Tibial nerve (tissue), 4 donors: Measurements from ENCODE around the gene YTHDF1. TPM values are rescaled to one million over a fixed set of nuclear protein-coding genes. Genes with fewer than 3 reads are reported as not detected.

Experiments
- DNase-seq, 2 donors: peaks; one replicate each; pipeline ENCODE4 v3.0.0-alpha.2; 2019; ENCODE audit warnings: low spot score in 2 of 2
- H3K27ac ChIP-seq, 4 donors: fragments of 200-600 bp; sonication (generic) in 3 of 4; one replicate each; pipeline ENCODE4 v1.5.1; 2017 to 2019; ENCODE audit warnings: mild to moderate bottlenecking in 1 of 4
- H3K27me3 ChIP-seq, 2 donors: fragments of 200-600 bp; sonication (generic) in 1 of 2; one replicate each; pipeline versions ENCODE4 v1.5.1 to v1.6.0; 2017 to 2019
- H3K36me3 ChIP-seq, 3 donors: fragments of 200-600 bp; sonication (generic); one replicate each; pipeline ENCODE4 v1.5.1; 2018 to 2019
- H3K4me1 ChIP-seq, 4 donors: fragments of 200-600 bp; sonication (generic) in 3 of 4; one replicate each; pipeline ENCODE4 v1.5.1; 2017 to 2019
- H3K4me3 ChIP-seq, 4 donors: fragments of 200-600 bp; sonication (generic) in 3 of 4; one replicate each; pipeline ENCODE4 v1.5.1; 2017 to 2019; ENCODE audit warnings: mild to moderate bottlenecking in 1 of 4, moderate library complexity in 1 of 4
- H3K9me3 ChIP-seq, 4 donors: fragments of 200-600 bp; sonication (generic) in 3 of 4; one replicate each; pipeline ENCODE4 v1.5.1; 2017 to 2019
- CTCF ChIP-seq, 5 experiments: fragments of 200-600 bp in 3 of 5; fragments of 450-650 bp in 2 of 5; sonication (generic) in 3 of 5; IDR thresholded peaks; one replicate each; pipeline ENCODE4 v1.5.1; 2016 to 2019; ENCODE audit warnings: antibody characterized with exemption in 5 of 5, mild to moderate bottlenecking in 3 of 5, moderate library complexity in 2 of 5
- EP300 ChIP-seq, 2 donors: sonication (generic); formaldehyde crosslinking; IDR thresholded peaks; one replicate each; pipeline ENCODE4 v1.6.1; 2017; ENCODE audit warnings: antibody characterized with exemption in 2 of 2, mild to moderate bottlenecking in 1 of 2
- POLR2A ChIP-seq, 2 donors: fragments of 450-650 bp; IDR thresholded peaks; one replicate each; pipeline ENCODE4 v1.6.1; 2017; ENCODE audit warnings: antibody characterized with exemption in 2 of 2, mild to moderate bottlenecking in 2 of 2, moderate library complexity in 2 of 2
- WGBS, 2 donors: methylation state at CpG; one replicate each; pipeline ENCODE4 v1.1.5; 2018; 5-methylcytosine and 5-hydroxymethylcytosine counted together
- total RNA-seq, 4 donors: library from RNA; depleted of rRNA; stranded (reverse); fragments of >200 nt; gene quantifications; one replicate each; pipeline ENCODE4 v1.1.0, GENCODE V29; 2016

YTHDF1 gene
- total RNA-seq, 4 donors from 2014 or later = 20.7 to 25.5 (median 23.3) TPM

GRCh38 chr20:63202021-63202420, 13.9 kb downstream of the YTHDF1 start:
- H3K4me1 ChIP-seq = peaks cover 0 to 32% (median 2%) of the 10 kb centered on the region in 4 donors
- H3K9me3 ChIP-seq = no peaks in the 10 kb centered on the region
- H3K27ac ChIP-seq = no peak overlapping the region
- no peaks in the 10 kb centered on the region for H3K27me3 ChIP-seq
- DNase-seq = no peak
- peaks cover 3 to 83% (median 26%) of the 10 kb centered on the region in 3 donors for H3K36me3 ChIP-seq
- WGBS, 2 donors = 90 to 92% methylated on average over 14 to 17 of the region's 17 CpGs
- TF ChIP-seq POLR2A (IDR thresholded peaks at IDR 0.05) (no peak), EP300 (IDR thresholded peaks at IDR 0.05) (no peak), CTCF (IDR thresholded peaks at IDR 0.05) (no peak)
- no peak overlapping the region for H3K4me3 ChIP-seq

DNA sequence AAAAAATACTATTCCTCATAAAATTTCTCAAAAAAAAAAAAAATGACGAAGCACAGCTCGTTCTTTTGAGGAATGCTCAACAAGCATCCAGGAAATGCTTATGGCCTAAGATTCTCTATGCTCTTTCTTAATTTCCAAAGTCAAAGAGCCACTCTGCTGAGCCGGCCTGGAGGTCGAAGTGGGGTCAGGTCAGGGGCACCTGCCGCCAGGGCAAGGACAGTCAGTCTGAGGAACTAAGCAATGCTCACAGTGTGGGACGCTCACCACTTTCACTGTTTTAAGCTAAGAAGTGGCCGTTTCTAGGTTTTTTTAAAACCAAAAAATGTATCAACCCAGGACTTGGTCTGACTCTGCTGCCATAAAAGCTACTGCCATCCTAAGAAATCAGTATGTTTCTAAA, 17.3 kb downstream of the YTHDF1 start:
- Histone ChIP-seq H3K27me3 (no peaks in the 10 kb centered on the region), H3K4me3 (no peak overlapping the region), H3K27ac (no peak overlapping the region), H3K36me3 (peaks cover 3 to 78% (median 27%) of the 10 kb centered on the region in 3 donors), H3K4me1 (peaks cover 0 to 31% (median 2%) of the 10 kb centered on the region in 4 donors), H3K9me3 (no peaks in the 10 kb centered on the region)
- TF ChIP-seq CTCF (IDR thresholded peaks at IDR 0.05) (no peak), EP300 (IDR thresholded peaks at IDR 0.05) (no peak), POLR2A (IDR thresholded peaks at IDR 0.05) (no peak)
- WGBS, 2 donors = 57 to 59% methylated on average over 7 of the region's 7 CpGs
- DNase-seq = no peak

- H3K4me1 ChIP-seq = peaks cover 0 to 31% (median 2%) of the 10 kb centered on the region in 4 donors
- 62 to 70% methylated on average over 9 of the region's 9 CpGs for WGBS, 2 donors
- TF ChIP-seq POLR2A (IDR thresholded peaks at IDR 0.05) (no peak), CTCF (IDR thresholded peaks at IDR 0.05) (no peak), EP300 (IDR thresholded peaks at IDR 0.05) (no peak)
- H3K36me3 ChIP-seq = peaks cover under 1 to 61% (median 11%) of the 10 kb centered on the region in 3 donors
- no peak overlapping the region for H3K27ac ChIP-seq
- no peaks in the 10 kb centered on the region for H3K9me3 ChIP-seq
- DNase-seq = no peak
- H3K4me3 ChIP-seq = no peak overlapping the region
- H3K27me3 ChIP-seq = no peaks in the 10 kb centered on the region
Measured at GRCh38 chr20:63196768-63197470, 19.0 kb downstream of the YTHDF1 start.

DNA sequence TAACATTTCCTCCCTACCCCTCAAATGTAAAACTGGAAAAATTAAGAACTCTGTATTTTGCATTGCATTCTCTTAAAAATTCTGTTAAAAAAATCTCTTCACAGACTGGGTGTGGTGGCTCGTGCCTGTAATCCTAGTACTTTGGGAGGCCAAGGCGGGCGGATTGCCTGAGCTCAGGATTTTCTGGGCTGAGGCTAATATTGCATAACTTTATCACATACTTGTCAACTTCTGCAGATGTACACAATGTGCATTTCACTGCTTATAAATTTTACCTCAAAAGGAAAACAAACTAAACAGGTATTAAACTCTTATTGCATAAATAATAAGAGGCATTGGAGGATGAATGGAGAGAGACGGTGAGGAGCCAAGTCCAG, 21.1 kb downstream of the YTHDF1 start:
- Histone ChIP-seq H3K27me3 (no peaks in the 10 kb centered on the region), H3K9me3 (no peaks in the 10 kb centered on the region), H3K4me1 (peaks cover 0 to 18% (median 2%) of the 10 kb centered on the region in 4 donors), H3K36me3 (peaks cover 0 to 40% (median 8%) of the 10 kb centered on the region in 3 donors), H3K4me3 (no peak overlapping the region), H3K27ac (no peak overlapping the region)
- WGBS, 2 donors = 94% methylated on average over 4 of the region's 4 CpGs
- no peak for TF ChIP-seq CTCF (IDR thresholded peaks at IDR 0.05)
- TF ChIP-seq EP300 (IDR thresholded peaks at IDR 0.05) = no peak
- TF ChIP-seq POLR2A (IDR thresholded peaks at IDR 0.05) = no peak
- DNase-seq = no peak

DNA sequence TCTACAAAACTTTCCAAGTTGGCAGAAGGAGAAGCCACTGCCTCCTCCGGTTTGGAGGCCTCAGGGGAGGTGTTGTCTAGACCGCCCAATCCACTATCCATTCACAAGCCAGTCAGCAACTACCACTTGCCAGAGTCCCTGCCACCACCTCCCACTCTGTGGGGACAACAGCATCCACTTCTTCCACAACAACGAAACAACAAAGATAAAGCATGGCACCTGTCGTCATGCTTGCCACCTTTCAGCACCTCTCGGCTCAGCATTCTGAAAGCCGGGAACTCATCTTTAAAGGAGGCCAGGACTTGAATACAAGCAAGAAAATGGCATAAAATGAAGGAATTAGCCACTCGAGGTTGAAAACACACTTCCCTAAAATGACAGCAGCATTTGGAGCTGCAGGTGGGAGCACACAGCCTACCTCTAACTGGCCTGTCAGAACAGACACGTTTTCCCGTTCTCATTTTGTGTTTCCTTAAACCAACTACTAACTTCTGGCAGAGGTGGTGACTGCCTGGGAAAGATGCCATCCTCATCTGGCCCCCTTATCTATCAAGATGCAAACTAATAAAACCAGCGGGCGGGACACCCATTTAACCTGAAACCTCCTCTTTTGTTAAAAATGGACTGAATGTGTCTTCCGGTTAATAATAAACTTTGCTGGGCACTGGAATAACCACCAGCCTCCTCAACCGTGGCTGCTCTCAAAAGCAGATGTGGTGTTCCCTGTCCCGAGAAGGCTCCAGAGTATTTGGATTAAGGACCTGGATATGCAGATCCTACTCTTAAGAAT, 21.7 kb downstream of the YTHDF1 start:
- TF ChIP-seq POLR2A (IDR thresholded peaks at IDR 0.05) (no peak), CTCF (IDR thresholded peaks at IDR 0.05) (no peak), EP300 (IDR thresholded peaks at IDR 0.05) (no peak)
- no peak for DNase-seq
- Histone ChIP-seq H3K36me3 (peaks cover 0 to 35% (median 8%) of the 10 kb centered on the region in 3 donors), H3K4me3 (no peak overlapping the region), H3K27me3 (no peaks in the 10 kb centered on the region), H3K4me1 (peaks cover 0 to 18% (median 2%) of the 10 kb centered on the region in 4 donors), H3K27ac (no peak overlapping the region), H3K9me3 (no peaks in the 10 kb centered on the region)
- WGBS, 2 donors = 82 to 83% methylated on average over 14 of the region's 14 CpGs
